HepG2 (cell line): Measurements from ENCODE around the gene ALX3. TPM values are rescaled to one million over a fixed set of nuclear protein-coding genes. Genes with fewer than 3 reads are reported as not detected.

ENCODE experiments used
- ATAC-seq: fragments of 200-7000 bp; cut with Tn5 transposase; 3 replicates; pipeline ENCODE4 v1.9.1; 2020; ENCODE audit warnings: mild to moderate bottlenecking, moderate library complexity
- BruUV-seq: library from RNA; stranded (reverse); fragments of 400-500 nt; replicated peaks from 2 replicates; lab custom pipeline; 2021; lab: Mats Ljungman, UMichigan
- CTCF ChIA-PET: fragments of 300-600 bp; formaldehyde crosslinking; extraction: SDS; loops from one replicate; lab custom pipeline; 2021; ENCODE audit warnings: low total read pairs, inconsistent platforms, low intra/inter-chr PET ratio; lab: Yijun Ruan, JAX
- POLR2A ChIA-PET: fragments of 350-600 bp; sonication (Branson Sonifier 250); formaldehyde crosslinking; loops from one replicate; lab custom pipeline; 2020; ENCODE audit warnings: antibody characterized with exemption, inconsistent platforms; lab: Yijun Ruan, JAX
- DNase-seq: peaks from one replicate; pipeline ENCODE4 v3.0.0-alpha.2; 2015; ENCODE audit warnings: low spot score
- FAIRE-seq: peaks from 3 replicates; lab custom pipeline; 2011; peaks lifted over from hg19 to GRCh38; lab: Jason Lieb, UNC
- H2AFZ ChIP-seq: one replicate; pipeline ENCODE4 v1.6.1; 2011; ENCODE audit warnings: low read length, inconsistent platforms
- H3K27ac ChIP-seq: fragments of 300-600 bp; 3 replicates; pipeline ENCODE4 v1.8.0; 2011; ENCODE audit warnings: mixed run types, mild to moderate bottlenecking, mixed read lengths, low read length, inconsistent platforms; ENCODE audit not compliant: insufficient read depth; ENCODE audit errors: extremely low read length
- H3K27me3 ChIP-seq, 2 experiments: fragments of 200-600 bp in 1 of 2; 2 replicates in 1 of 2; 3 replicates in 1 of 2; pipeline versions ENCODE4 v1.6.0 to v1.8.0; 2011; ENCODE audit warnings: low read length in 2 of 2, mild to moderate bottlenecking in 2 of 2, moderate library complexity in 2 of 2, inconsistent platforms in 1 of 2; ENCODE audit not compliant: insufficient read depth in 2 of 2, control insufficient read depth in 1 of 2
- H3K36me3 ChIP-seq, 2 experiments: fragments of 200-600 bp in 1 of 2; replicated peaks in 1 of 2; 2 replicates in 1 of 2; 3 replicates in 1 of 2; pipeline versions ENCODE4 v1.5.1 to v1.8.0; 2011; ENCODE audit warnings: low read length in 2 of 2, inconsistent platforms in 1 of 2; ENCODE audit not compliant: insufficient read depth in 2 of 2, control insufficient read depth in 1 of 2
- H3K4me1 ChIP-seq: 2 replicates; pipeline ENCODE4 v1.5.1; 2012; ENCODE audit warnings: low read length, inconsistent platforms; ENCODE audit not compliant: insufficient read depth
- H3K4me2 ChIP-seq: 2 replicates; pipeline ENCODE4 v1.6.0; 2011; ENCODE audit warnings: low read depth, low read length, inconsistent platforms
- H3K4me3 ChIP-seq, 3 experiments: fragments of 200-600 bp in 1 of 3; sonication (generic), shearing (Covaris generic) in 1 of 3; replicated peaks in 1 of 3; 2 replicates each; pipeline ENCODE4 v1.5.1; 2011 to 2016; ENCODE audit warnings: low read length in 3 of 3, inconsistent platforms in 2 of 3, low read depth in 2 of 3, mild to moderate bottlenecking in 2 of 3, control low read depth in 1 of 3, mixed read lengths in 1 of 3; ENCODE audit not compliant: insufficient read depth in 1 of 3
- H3K79me2 ChIP-seq: one replicate; pipeline ENCODE4 v1.6.1; 2011; ENCODE audit warnings: low read length, inconsistent platforms; ENCODE audit not compliant: insufficient read depth
- H3K9ac ChIP-seq: 2 replicates; pipeline ENCODE4 v1.6.0; 2011; ENCODE audit warnings: mild to moderate bottlenecking, low read depth, low read length, inconsistent platforms; ENCODE audit not compliant: insufficient read depth
- H3K9me3 ChIP-seq: 2 replicates; pipeline ENCODE4 v1.5.1; 2012; ENCODE audit warnings: mild to moderate bottlenecking, low read length
- H4K20me1 ChIP-seq: 2 replicates; pipeline ENCODE4 v1.6.0; 2011; ENCODE audit warnings: inconsistent platforms, mild to moderate bottlenecking, low read length, moderate library complexity; ENCODE audit not compliant: insufficient read depth
- AHDC1 ChIP-seq: sonication (generic); formaldehyde crosslinking; IDR thresholded peaks from 2 replicates; pipeline ENCODE4 v1.5.1; 2020; ENCODE audit warnings: mild to moderate bottlenecking, missing genetic modification reagents, borderline replicate concordance
- CBFB ChIP-seq: sonication (generic); formaldehyde crosslinking; IDR thresholded peaks from 2 replicates; pipeline ENCODE4 v1.4.0; 2020; ENCODE audit warnings: missing genetic modification reagents
- CREM ChIP-seq, 2 experiments: sonication (generic) in 1 of 2; formaldehyde crosslinking in 1 of 2; IDR thresholded peaks; 2 replicates each; pipeline versions ENCODE4 v1.4.0 to v1.6.1; 2016 to 2020; ENCODE audit warnings: antibody characterized with exemption in 1 of 2, mild to moderate bottlenecking in 1 of 2, missing genetic modification reagents in 1 of 2
- ETV6 ChIP-seq: sonication (generic); formaldehyde crosslinking; conservative IDR thresholded peaks from 2 replicates; pipeline ENCODE4 v1.4.0; 2020; ENCODE audit warnings: missing genetic modification reagents
- SATB2 ChIP-seq: sonication (generic); formaldehyde crosslinking; IDR thresholded peaks from 2 replicates; pipeline ENCODE4 v1.5.0; 2020; ENCODE audit warnings: missing genetic modification reagents
- USF2 ChIP-seq, 2 experiments: sonication (generic) in 1 of 2; formaldehyde crosslinking in 1 of 2; IDR thresholded peaks; 2 replicates each; pipeline versions ENCODE4 v1.5.1 to v1.6.1; 2011 to 2020; ENCODE audit warnings: borderline replicate concordance in 1 of 2, low read depth in 1 of 2, low read length in 1 of 2, mild to moderate bottlenecking in 1 of 2, missing genetic modification reagents in 1 of 2, moderate library complexity in 1 of 2
- YY1 ChIP-seq: IDR thresholded peaks from 2 replicates; pipeline ENCODE4 v1.6.1; 2011; ENCODE audit warnings: low read length, low read depth, moderate library complexity, mild to moderate bottlenecking; ENCODE audit not compliant: insufficient read depth, insufficient replicate concordance
- ZNF12 ChIP-seq: sonication (generic); formaldehyde crosslinking; IDR thresholded peaks from 2 replicates; pipeline ENCODE4 v1.5.0; 2020; ENCODE audit warnings: missing genetic modification reagents
- ZNF121 ChIP-seq: sonication (generic); formaldehyde crosslinking; IDR thresholded peaks from 2 replicates; pipeline ENCODE4 v1.5.0; 2020; ENCODE audit warnings: mild to moderate bottlenecking, missing genetic modification reagents
- ZNF567 ChIP-seq: sonication (generic); formaldehyde crosslinking; IDR thresholded peaks from 2 replicates; pipeline ENCODE4 v1.8.1; 2023; ENCODE audit warnings: mild to moderate bottlenecking, missing genetic modification reagents, borderline replicate concordance
- ZNF589 ChIP-seq: sonication (generic); formaldehyde crosslinking; conservative IDR thresholded peaks from 2 replicates; pipeline ENCODE4 v1.8.0; 2022; ENCODE audit warnings: mild to moderate bottlenecking, moderate library complexity, missing genetic modification reagents
- ZNF607 ChIP-seq: sonication (generic); formaldehyde crosslinking; IDR thresholded peaks from 2 replicates; pipeline ENCODE4 v1.5.1; 2020; ENCODE audit warnings: missing genetic modification reagents, mild to moderate bottlenecking, borderline replicate concordance
- ZNF615 ChIP-seq: sonication (generic); formaldehyde crosslinking; IDR thresholded peaks from 2 replicates; pipeline ENCODE4 v1.5.0; 2020; ENCODE audit warnings: mild to moderate bottlenecking, missing genetic modification reagents, borderline replicate concordance
- ZNF703 ChIP-seq: sonication (generic); formaldehyde crosslinking; IDR thresholded peaks from 2 replicates; pipeline ENCODE4 v1.5.1; 2020; ENCODE audit warnings: missing genetic modification reagents, mild to moderate bottlenecking, moderate library complexity, borderline replicate concordance
- ZNF746 ChIP-seq: sonication (generic); formaldehyde crosslinking; IDR thresholded peaks from 2 replicates; pipeline ENCODE4 v1.8.0; 2022; ENCODE audit warnings: mild to moderate bottlenecking, missing genetic modification reagents
- ZNF777 ChIP-seq: sonication (generic); formaldehyde crosslinking; IDR thresholded peaks from 2 replicates; pipeline ENCODE4 v1.4.0; 2020; ENCODE audit warnings: missing genetic modification reagents
- ZNF780A ChIP-seq: sonication (generic); formaldehyde crosslinking; IDR thresholded peaks from 2 replicates; pipeline ENCODE4 v1.8.0; 2022; ENCODE audit warnings: mild to moderate bottlenecking, missing genetic modification reagents, moderate library complexity
- ZNF816 ChIP-seq: sonication (generic); formaldehyde crosslinking; IDR thresholded peaks from 2 replicates; pipeline ENCODE4 v1.8.0; 2022; ENCODE audit warnings: missing genetic modification reagents, mild to moderate bottlenecking, borderline replicate concordance
- WGBS: methylation state at CpG from one replicate; pipeline ENCODE4 v1.1.6; 2017; ENCODE audit warnings: low lambda C conversion rate; 5-methylcytosine and 5-hydroxymethylcytosine counted together
- in situ Hi-C: cut with HindIII; loops from 2 replicates; pipeline ENCODE4 v1.10.0; 2017; ENCODE audit warnings: low pct_unique_long_range_greater_than_20kb; ENCODE audit not compliant: extremely low pct_ligation_motif_present
- intact Hi-C: fragments of 100-400 bp; cut with micrococcal nuclease; formaldehyde crosslinking; loops from one replicate; pipeline ENCODE4 v1.10.0; 2022; ENCODE audit not compliant: unreplicated experiment
- polyA plus RNA-seq, 8 experiments: library from polyadenylated mRNA; depleted of rRNA in 3 of 8; stranded (reverse) in 7 of 8; unstranded in 1 of 8; fragments of >200 nt; fragmentation: Illumina TruSeq in 4 of 8; extraction: Trizol in 4 of 8; gene quantifications; 2 replicates each; pipeline versions ENCODE4 v1.2.1 to v1.2.3, GENCODE V29; 2011 to 2016; ENCODE audit warnings: low read depth in 4 of 8, missing spikeins in 1 of 8, mixed read lengths in 1 of 8; ENCODE audit not compliant: insufficient read depth in 1 of 8
- total RNA-seq, 5 experiments: library from RNA; depleted of rRNA; stranded (reverse); fragments of >200 nt; fragmentation: Illumina TruSeq; extraction: Trizol; gene quantifications; 2 replicates each; pipeline ENCODE4 v1.2.3, GENCODE V29; 2016; ENCODE audit warnings: low read depth in 1 of 5

Gene ALX3
- total and polyA plus RNA-seq, 2 of the 13 experiments (the other 11 are each of a cell fraction or from before 2014, with no cell fraction given) = not detected

- H2AFZ ChIP-seq = no peak overlapping the region
- peaks cover 7% of the 10 kb centered on the region; the same call in 1 of the 2 replicates for H3K4me1 ChIP-seq
- no peaks in the 10 kb centered on the region for H3K79me2 ChIP-seq
- DNase-seq (no peak), ATAC-seq (no peak), FAIRE-seq (no peak)
- no peak overlapping the region for H3K4me3 ChIP-seq
- WGBS = 0% methylated on average over 2 of the region's 2 CpGs
- CTCF ChIA-PET = no interaction called here
- no peaks in the 10 kb centered on the region for H4K20me1 ChIP-seq
- no peak overlapping the region for H3K4me2 ChIP-seq
- H3K27me3 ChIP-seq = peaks cover 6 to 27% of the 10 kb centered on the region in 2 experiments; a peak in 4 of 5 replicates
- no peak overlapping the region for H3K9ac ChIP-seq
- H3K27ac ChIP-seq = no peak overlapping the region
- POLR2A ChIA-PET = no interaction called here
- no peaks in the 10 kb centered on the region for H3K9me3 ChIP-seq
- TF ChIP-seq SATB2 (CRISPR knock-in tag) = no peak
- no peak for TF ChIP-seq ETV6 (CRISPR knock-in tag)
- no peak for TF ChIP-seq ZNF816
- no peak for TF ChIP-seq ZNF121 (CRISPR knock-in tag)
- TF ChIP-seq ZNF746 (CRISPR knock-in tag) = no peak
- no peak for TF ChIP-seq ZNF589
- no peak for TF ChIP-seq ZNF567 (CRISPR knock-in tag)
- no peak for TF ChIP-seq ZNF703
- TF ChIP-seq ZNF12 = no peak
- no peak for TF ChIP-seq CREM (IDR thresholded peaks at IDR 0.05)
- no peak for TF ChIP-seq CREM (CRISPR knock-in tag; IDR thresholded peaks at IDR 0.05)
- TF ChIP-seq ZNF615 = no peak
- no peak for TF ChIP-seq ZNF780A (CRISPR knock-in tag)
- no peak for TF ChIP-seq ZNF777 (CRISPR knock-in tag)
- no peak for TF ChIP-seq YY1
- TF ChIP-seq CBFB = no peak
- no peak for TF ChIP-seq ZNF607
- no peak for TF ChIP-seq AHDC1
- no peak for TF ChIP-seq USF2 (IDR thresholded peaks at IDR 0.05; ENCODE audit: low read depth, low read length)
- TF ChIP-seq USF2 (CRISPR knock-in tag; IDR thresholded peaks at IDR 0.05; ENCODE audit: borderline replicate concordance) = no peak
- BruUV-seq = no TSS peak
- intact Hi-C loops = no loop called here
- H3K36me3 ChIP-seq = no peaks in the 10 kb centered on the region
- in situ Hi-C loops = no loop called here
Measured at GRCh38 chr1:110091381-110091780, 20.9 kb upstream of the ALX3 start.
